Measurements from ENCODE around the gene SEC22A. TPM values are rescaled to one million over a fixed set of nuclear protein-coding genes. Genes with fewer than 3 reads are reported as not detected.

Gene SEC22A
- total and polyA plus RNA-seq, 4 donors = 6.9 to 47.7 (median 11.9) TPM

DNA sequence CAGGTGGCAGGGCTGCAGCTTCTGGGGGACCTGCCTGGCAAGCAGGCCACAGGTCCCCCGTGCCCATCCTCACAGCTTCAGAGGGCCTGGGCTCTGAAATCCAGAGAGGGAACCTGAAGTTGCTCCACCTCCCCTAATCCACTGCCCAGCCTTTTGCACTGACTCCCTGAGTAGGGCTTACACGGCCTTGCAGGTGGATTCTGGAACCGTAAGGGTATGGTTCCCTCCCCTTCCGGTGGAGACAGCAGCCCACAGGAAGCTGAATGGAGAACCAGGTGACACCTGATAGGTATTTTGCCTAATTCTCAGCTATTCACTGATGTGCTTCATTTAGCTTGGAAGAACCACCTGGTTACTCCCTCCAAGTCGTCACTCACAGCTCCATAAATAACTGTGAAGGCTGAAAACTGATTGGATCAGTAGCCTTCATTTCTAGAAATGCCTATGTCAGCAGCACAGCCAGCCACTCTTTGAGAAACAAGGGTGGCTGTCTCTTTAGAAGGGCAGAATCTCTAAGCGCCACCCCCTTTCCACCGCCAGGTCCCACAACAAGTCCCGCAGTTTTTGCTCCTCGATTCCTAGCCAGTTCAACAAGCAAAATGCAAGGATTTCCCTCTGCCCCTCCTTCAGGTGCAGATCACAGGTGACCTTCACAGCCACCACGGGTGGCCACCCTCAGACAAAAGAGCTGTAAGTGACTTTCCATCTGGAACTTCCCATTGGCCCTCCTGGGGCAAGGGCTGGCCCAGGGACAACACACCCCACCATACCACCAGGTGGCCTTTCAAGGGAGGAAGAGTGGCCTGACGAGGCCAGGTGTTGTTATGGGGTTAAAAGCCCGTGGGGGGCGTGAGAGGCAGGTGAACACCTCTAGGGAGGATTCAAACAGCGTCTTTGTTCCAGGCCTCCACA is 112.9 kb downstream of the SEC22A start:
- TF ChIP-seq, protein P1, sequence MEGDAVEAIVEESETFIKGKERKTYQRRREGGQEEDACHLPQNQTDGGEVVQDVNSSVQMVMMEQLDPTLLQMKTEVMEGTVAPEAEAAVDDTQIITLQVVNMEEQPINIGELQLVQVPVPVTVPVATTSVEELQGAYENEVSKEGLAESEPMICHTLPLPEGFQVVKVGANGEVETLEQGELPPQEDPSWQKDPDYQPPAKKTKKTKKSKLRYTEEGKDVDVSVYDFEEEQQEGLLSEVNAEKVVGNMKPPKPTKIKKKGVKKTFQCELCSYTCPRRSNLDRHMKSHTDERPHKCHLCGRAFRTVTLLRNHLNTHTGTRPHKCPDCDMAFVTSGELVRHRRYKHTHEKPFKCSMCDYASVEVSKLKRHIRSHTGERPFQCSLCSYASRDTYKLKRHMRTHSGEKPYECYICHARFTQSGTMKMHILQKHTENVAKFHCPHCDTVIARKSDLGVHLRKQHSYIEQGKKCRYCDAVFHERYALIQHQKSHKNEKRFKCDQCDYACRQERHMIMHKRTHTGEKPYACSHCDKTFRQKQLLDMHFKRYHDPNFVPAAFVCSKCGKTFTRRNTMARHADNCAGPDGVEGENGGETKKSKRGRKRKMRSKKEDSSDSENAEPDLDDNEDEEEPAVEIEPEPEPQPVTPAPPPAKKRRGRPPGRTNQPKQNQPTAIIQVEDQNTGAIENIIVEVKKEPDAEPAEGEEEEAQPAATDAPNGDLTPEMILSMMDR (IDR thresholded peaks at IDR 0.05; ENCODE audit: control extremely low read depth, extremely low read depth) = no peak
- Histone ChIP-seq H3K27ac (ENCODE audit: low read depth in 1 of 2, low read length in 1 of 2) (no peak overlapping the region), H3K9ac (ENCODE audit: insufficient read depth in 1 of 2, low read length in 2 of 2) (no peak overlapping the region), H3K4me1 (ENCODE audit: control insufficient read depth in 5 of 5, insufficient read depth in 5 of 5, low read length in 5 of 5) (no peaks in the 10 kb centered on the region), H3K27me3 (ENCODE audit: control insufficient read depth in 3 of 3, insufficient read depth in 3 of 3, low read length in 2 of 3) (no peaks in the 10 kb centered on the region), H3K4me3 (no peak overlapping the region), H3K36me3 (ENCODE audit: control insufficient read depth in 4 of 4, insufficient read depth in 4 of 4, low read length in 4 of 4) (peaks cover 0 to 17% (median 7%) of the 10 kb centered on the region in 4 donors), H3K9me3 (ENCODE audit: control insufficient read depth in 4 of 4, insufficient read depth in 3 of 4, low read length in 3 of 4) (no peaks in the 10 kb centered on the region)
- DNase-seq (no peak), ATAC-seq (ENCODE audit: insufficient read depth, low FRiP score) (no peak)
- 50 to 52% methylated on average over 14 of the region's 14 CpGs for WGBS, 2 donors

DNA sequence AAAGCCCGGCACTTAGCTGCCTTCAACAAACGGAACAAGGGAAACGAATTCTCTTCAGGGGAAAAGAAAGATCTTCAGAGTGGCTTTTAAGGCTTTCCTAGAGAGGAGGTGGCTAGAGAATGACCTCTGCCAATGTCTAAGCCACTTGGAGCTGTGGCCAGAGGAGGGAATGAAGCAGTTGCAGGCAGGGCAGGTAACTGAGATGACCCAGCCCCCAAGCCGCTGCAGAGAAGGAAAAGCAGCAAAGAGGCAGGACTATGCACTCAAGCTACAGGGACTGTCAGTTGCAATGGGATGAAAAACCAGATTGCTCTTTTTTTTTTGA is 113.5 kb downstream of the SEC22A start:
- no peaks in the 10 kb centered on the region for H3K4me1 ChIP-seq (ENCODE audit: control insufficient read depth in 5 of 5, insufficient read depth in 5 of 5, low read length in 5 of 5)
- WGBS, 2 donors = 42 to 46% methylated on average over 4 of the region's 4 CpGs
- no peaks in the 10 kb centered on the region for H3K27me3 ChIP-seq (ENCODE audit: control insufficient read depth in 3 of 3, insufficient read depth in 3 of 3, low read length in 2 of 3)
- peaks cover 0 to 17% (median 8%) of the 10 kb centered on the region in 4 donors for H3K36me3 ChIP-seq (ENCODE audit: control insufficient read depth in 4 of 4, insufficient read depth in 4 of 4, low read length in 4 of 4)
- no peaks in the 10 kb centered on the region for H3K9me3 ChIP-seq (ENCODE audit: control insufficient read depth in 4 of 4, insufficient read depth in 3 of 4, low read length in 3 of 4)
- H3K27ac ChIP-seq (ENCODE audit: low read depth in 1 of 2, low read length in 1 of 2) = no peak overlapping the region
- ATAC-seq (ENCODE audit: insufficient read depth, low FRiP score) (no peak), DNase-seq (no peak)
- TF ChIP-seq, protein P1 (IDR thresholded peaks at IDR 0.05; ENCODE audit: control extremely low read depth, extremely low read depth) = no peak
- no peak overlapping the region for H3K9ac ChIP-seq (ENCODE audit: insufficient read depth in 1 of 2, low read length in 2 of 2)
- H3K4me3 ChIP-seq = no peak overlapping the region

- no peak for DNase-seq
- Histone ChIP-seq H3K9ac (ENCODE audit: insufficient read depth in 1 of 2, low read length in 2 of 2) (no peak overlapping the region), H3K27me3 (ENCODE audit: control insufficient read depth in 3 of 3, insufficient read depth in 3 of 3, low read length in 2 of 3) (no peaks in the 10 kb centered on the region), H3K27ac (ENCODE audit: low read depth in 1 of 2, low read length in 1 of 2) (no peak overlapping the region), H3K36me3 (ENCODE audit: control insufficient read depth in 4 of 4, insufficient read depth in 4 of 4, low read length in 4 of 4) (peaks cover 0 to 17% (median 6%) of the 10 kb centered on the region in 4 donors), H3K4me3 (no peak overlapping the region), H3K4me1 (ENCODE audit: control insufficient read depth in 5 of 5, insufficient read depth in 5 of 5, low read length in 5 of 5) (no peaks in the 10 kb centered on the region), H3K9me3 (ENCODE audit: control insufficient read depth in 4 of 4, insufficient read depth in 3 of 4, low read length in 3 of 4) (no peaks in the 10 kb centered on the region)
- no peak for ATAC-seq (ENCODE audit: insufficient read depth, low FRiP score)
- TF ChIP-seq, protein P1 (IDR thresholded peaks at IDR 0.05; ENCODE audit: control extremely low read depth, extremely low read depth) = no peak
- WGBS, 2 donors = 92 to 94% methylated on average over 14 of the region's 14 CpGs
These were observed 116.0 kb downstream of the SEC22A start for GRCh38 chr3:123317716-123318115.

Measured in lung (tissue), 12 donors.